Measurements from ENCODE around the gene PDE1A. TPM values are rescaled to one million over a fixed set of nuclear protein-coding genes. Genes with fewer than 3 reads are reported as not detected.

Gene PDE1A
- total RNA-seq (not detected), total RNA-seq (0 to 0.27 (median 0) reads per million in 172 experiments)
- not detected for polyA plus RNA-seq (2013, experiment 1 of 2)
- 0.29 TPM for polyA plus RNA-seq (2013, experiment 2 of 2)

- H3K27me3 Mint-ChIP-seq: no peaks in the 10 kb centered on the region
- intact Hi-C loops (cut with DNase I, micrococcal nuclease): no loop called here
- no peak within 1 kb of the TSS for H3K4me3 Mint-ChIP-seq
- H3K36me3 Mint-ChIP-seq (ENCODE audit: low read depth): no peaks in the 10 kb centered on the region
- H3K27me3 ChIP-seq (ENCODE audit: control insufficient read depth in 1 of 2, insufficient read depth in 2 of 2, low read length in 2 of 2): no peaks in the 10 kb centered on the region
- H3K9me3 ChIP-seq (ENCODE audit: control insufficient read depth in 1 of 2, insufficient read depth in 1 of 2, low read length in 2 of 2): no peaks in the 10 kb centered on the region
- H3K27ac ChIP-seq (ENCODE audit: low read depth in 1 of 2, low read length in 2 of 2): no peak within 1 kb of the TSS
- no peaks in the 10 kb centered on the region for H3K4me1 Mint-ChIP-seq (ENCODE audit: low read depth)
- H3K4me1 ChIP-seq (ENCODE audit: insufficient read depth, low read length): no peaks in the 10 kb centered on the region
- ChIA-PET POLR2A (no interaction called here), CTCF (no interaction called here)
- no peak for DNase-seq
- no peaks in the 10 kb centered on the region for H3K36me3 ChIP-seq (ENCODE audit: insufficient read depth, low read length)
- H3K9me3 Mint-ChIP-seq: no peaks in the 10 kb centered on the region
- no peak for TF ChIP-seq CTCF (IDR thresholded peaks at IDR 0.05)
- no peak for ATAC-seq (ENCODE audit: poor library complexity)
- no peak within 1 kb of the TSS for H3K4me3 ChIP-seq (ENCODE audit: low read length)
- no peak within 1 kb of the TSS for H3K27ac Mint-ChIP-seq
Observed at GRCh38 chr2:182426918-182427240, at the start of gene PDE1A. Gene PDE1A (minus strand): TSS chr2:182427036.

- no peak for DNase-seq
- H3K27ac Mint-ChIP-seq: no peak overlapping the region
- intact Hi-C loops (cut with DNase I, micrococcal nuclease): no loop called here
- no peaks in the 10 kb centered on the region for H3K4me1 Mint-ChIP-seq (ENCODE audit: low read depth)
- POLR2A ChIA-PET: no interaction called here
- Histone ChIP-seq H3K4me1 (ENCODE audit: insufficient read depth, low read length) (no peaks in the 10 kb centered on the region), H3K27me3 (ENCODE audit: control insufficient read depth in 1 of 2, insufficient read depth in 2 of 2, low read length in 2 of 2) (no peaks in the 10 kb centered on the region), H3K4me3 (ENCODE audit: low read length) (no peak overlapping the region), H3K36me3 (ENCODE audit: insufficient read depth, low read length) (no peaks in the 10 kb centered on the region), H3K9me3 (ENCODE audit: control insufficient read depth in 1 of 2, insufficient read depth in 1 of 2, low read length in 2 of 2) (no peaks in the 10 kb centered on the region), H3K27ac (ENCODE audit: low read depth in 1 of 2, low read length in 2 of 2) (no peak overlapping the region)
- no peak for ATAC-seq (ENCODE audit: poor library complexity)
- peaks cover 6% of the 10 kb centered on the region for H3K9me3 Mint-ChIP-seq
- TF ChIP-seq CTCF (IDR thresholded peaks at IDR 0.05): no peak
- H3K4me3 Mint-ChIP-seq: no peak overlapping the region
- CTCF ChIA-PET: no interaction called here
- no peaks in the 10 kb centered on the region for H3K36me3 Mint-ChIP-seq (ENCODE audit: low read depth)
- H3K27me3 Mint-ChIP-seq: no peaks in the 10 kb centered on the region
Observed at GRCh38 chr2:182473635-182474034, 46.8 kb upstream of the PDE1A start.

GRCh38 chr2:182463760-182464159 is 36.9 kb upstream of the PDE1A start:
- Mint-ChIP-seq H3K4me3 (no peak overlapping the region), H3K36me3 (ENCODE audit: low read depth) (no peaks in the 10 kb centered on the region), H3K27ac (no peak overlapping the region), H3K9me3 (peaks cover 3% of the 10 kb centered on the region), H3K27me3 (no peaks in the 10 kb centered on the region), H3K4me1 (ENCODE audit: low read depth) (no peaks in the 10 kb centered on the region)
- ChIA-PET CTCF (no interaction called here), POLR2A (no interaction called here)
- no peak overlapping the region for H3K4me3 ChIP-seq (ENCODE audit: low read length)
- no peak for ATAC-seq (ENCODE audit: poor library complexity)
- intact Hi-C loops (cut with DNase I, micrococcal nuclease): no loop called here
- TF ChIP-seq CTCF (IDR thresholded peaks at IDR 0.05): no peak
- H3K27me3 ChIP-seq (ENCODE audit: control insufficient read depth in 1 of 2, insufficient read depth in 2 of 2, low read length in 2 of 2): no peaks in the 10 kb centered on the region
- no peak overlapping the region for H3K27ac ChIP-seq (ENCODE audit: low read depth in 1 of 2, low read length in 2 of 2)
- no peaks in the 10 kb centered on the region for H3K4me1 ChIP-seq (ENCODE audit: insufficient read depth, low read length)
- H3K9me3 ChIP-seq (ENCODE audit: control insufficient read depth in 1 of 2, insufficient read depth in 1 of 2, low read length in 2 of 2): no peaks in the 10 kb centered on the region
- no peaks in the 10 kb centered on the region for H3K36me3 ChIP-seq (ENCODE audit: insufficient read depth, low read length)
- no peak for DNase-seq
